ENCODE measurements around the gene SRPX. TPM values are rescaled to one million over a fixed set of nuclear protein-coding genes. Genes with fewer than 3 reads are reported as not detected.
A peak's percentile ranks its signal among the peaks of the same experiment; 100 is the strongest.

Gene SRPX
- total RNA-seq, 1 experiment from 2014 or later, result 9.4 TPM

- ChIA-PET POLR2A (no interaction called here), CTCF (no interaction called here)
- no peak overlapping the region for H3K27ac Mint-ChIP-seq (ENCODE audit: low read depth, unreplicated experiment)
- H3K4me1 Mint-ChIP-seq (ENCODE audit: insufficient read depth, unreplicated experiment), result no peaks in the 10 kb centered on the region
- no peaks in the 10 kb centered on the region for H3K36me3 Mint-ChIP-seq (ENCODE audit: insufficient read depth, unreplicated experiment)
- TF ChIP-seq CTCF (IDR thresholded peaks at IDR 0.05; ENCODE audit: unreplicated experiment), result no peak
- peaks cover 72% of the 10 kb centered on the region for H3K27me3 Mint-ChIP-seq (ENCODE audit: insufficient read depth, unreplicated experiment)
- no TSS peak for BruUV-seq (replicated peaks)
- intact Hi-C loops (cut with micrococcal nuclease), result no loop called here
- DNase-seq (ENCODE audit: unreplicated experiment), result no peak
- no peaks in the 10 kb centered on the region for H3K9me3 Mint-ChIP-seq (ENCODE audit: unreplicated experiment)
- no peak overlapping the region for H3K4me3 Mint-ChIP-seq (ENCODE audit: unreplicated experiment)
Observed at GRCh38 chrX:38240541-38240940, 19.9 kb upstream of the SRPX start.

- ChIA-PET CTCF (interaction anchor here (0.6 kb wide), 1 partner anchor 348 kb away, joined by 4 read pairs; no protein-coding TSS in a partner anchor), POLR2A (no interaction called here)
- no peak for DNase-seq (ENCODE audit: unreplicated experiment)
- intact Hi-C loops (cut with micrococcal nuclease), result no loop called here
- BruUV-seq (replicated peaks), result no TSS peak
- no peaks in the 10 kb centered on the region for H3K36me3 Mint-ChIP-seq (ENCODE audit: insufficient read depth, unreplicated experiment)
- H3K9me3 Mint-ChIP-seq (ENCODE audit: unreplicated experiment), result no peaks in the 10 kb centered on the region
- H3K4me3 Mint-ChIP-seq (ENCODE audit: unreplicated experiment), result no peak overlapping the region
- H3K27me3 Mint-ChIP-seq (ENCODE audit: insufficient read depth, unreplicated experiment), result peaks cover 70% of the 10 kb centered on the region
- no peak overlapping the region for H3K27ac Mint-ChIP-seq (ENCODE audit: low read depth, unreplicated experiment)
- H3K4me1 Mint-ChIP-seq (ENCODE audit: insufficient read depth, unreplicated experiment), result peaks cover 23% of the 10 kb centered on the region
- TF ChIP-seq CTCF (IDR thresholded peaks at IDR 0.05; ENCODE audit: unreplicated experiment), result no peak
Observed at GRCh38 chrX:38236901-38237615, 16.4 kb upstream of the SRPX start.

GRCh38 chrX:38233891-38234667, 13.4 kb upstream of the SRPX start:
- no peak for TF ChIP-seq CTCF (IDR thresholded peaks at IDR 0.05; ENCODE audit: unreplicated experiment)
- Mint-ChIP-seq H3K36me3 (ENCODE audit: insufficient read depth, unreplicated experiment) (no peaks in the 10 kb centered on the region), H3K4me3 (ENCODE audit: unreplicated experiment) (no peak overlapping the region), H3K4me1 (ENCODE audit: insufficient read depth, unreplicated experiment) (peaks cover 23% of the 10 kb centered on the region), H3K27me3 (ENCODE audit: insufficient read depth, unreplicated experiment) (peaks cover 59% of the 10 kb centered on the region), H3K9me3 (ENCODE audit: unreplicated experiment) (no peaks in the 10 kb centered on the region), H3K27ac (ENCODE audit: low read depth, unreplicated experiment) (no peak overlapping the region)
- intact Hi-C loops (cut with micrococcal nuclease), result no loop called here
- DNase-seq (ENCODE audit: unreplicated experiment), result peak; percentile 57
- BruUV-seq (replicated peaks), result no TSS peak
- CTCF ChIA-PET, result interaction anchor here (0.7 to 2.1 kb wide), 2 partner anchors 14 to 93 kb away, joined by 3 to 8 read pairs; partner anchors contain the start of gene RPGR
- POLR2A ChIA-PET, result no interaction called here

GRCh38 chrX:38232079-38232686, 11.5 kb upstream of the SRPX start:
- no peak for DNase-seq (ENCODE audit: unreplicated experiment)
- Mint-ChIP-seq H3K36me3 (ENCODE audit: insufficient read depth, unreplicated experiment) (no peaks in the 10 kb centered on the region), H3K9me3 (ENCODE audit: unreplicated experiment) (no peaks in the 10 kb centered on the region), H3K27me3 (ENCODE audit: insufficient read depth, unreplicated experiment) (peaks cover 60% of the 10 kb centered on the region), H3K27ac (ENCODE audit: low read depth, unreplicated experiment) (peak overlapping the region; percentile 5), H3K4me1 (ENCODE audit: insufficient read depth, unreplicated experiment) (peaks cover 23% of the 10 kb centered on the region), H3K4me3 (ENCODE audit: unreplicated experiment) (no peak overlapping the region)
- intact Hi-C loops (cut with micrococcal nuclease), result no loop called here
- ChIA-PET POLR2A (interaction anchor here (0.6 to 1.4 kb wide), 2 partner anchors 16 to 214 kb away, joined by 3 read pairs; no protein-coding TSS in a partner anchor), CTCF (interaction anchor here (0.7 to 0.9 kb wide), 2 partner anchors 42 to 422 kb away, joined by 4 read pairs; no protein-coding TSS in a partner anchor)
- BruUV-seq (replicated peaks), result no TSS peak
- TF ChIP-seq CTCF (IDR thresholded peaks at IDR 0.05; ENCODE audit: unreplicated experiment), result no peak

All from MCF 10A (cell line).